Peyer's patch (tissue), 4 donors: ENCODE results near the gene SLC2A9. TPM values are rescaled to one million over a fixed set of nuclear protein-coding genes. Genes with fewer than 3 reads are reported as not detected.
"Not testable (repeated sequence)": the region's sequence is repeated elsewhere in the genome, so short reads cannot be mapped to it uniquely, and the experiment has no call there.

ENCODE experiments used
- DNase-seq, 3 donors: peaks; one replicate each; pipeline ENCODE4 v3.0.0-alpha.2; 2017 to 2019
- H3K27ac ChIP-seq, 4 donors: fragments of 200-600 bp; sonication (generic); one replicate each; pipeline ENCODE4 v1.5.1; 2016 to 2019
- H3K27me3 ChIP-seq, 2 donors: fragments of 200-600 bp; sonication (generic); one replicate each; pipeline ENCODE4 v1.5.1; 2019
- H3K36me3 ChIP-seq, 3 donors: fragments of 200-600 bp; sonication (generic); one replicate each; pipeline ENCODE4 v1.5.1; 2016 to 2019
- H3K4me1 ChIP-seq, 4 donors: fragments of 200-600 bp; sonication (generic); one replicate each; pipeline ENCODE4 v1.5.1; 2016 to 2019
- H3K4me3 ChIP-seq, 4 donors: fragments of 200-600 bp; sonication (generic); 1 replicate in 3 of 4; 2 replicates in 1 of 4; pipeline ENCODE4 v1.5.1; 2016 to 2019; ENCODE audit warnings: mild to moderate bottlenecking in 1 of 4
- H3K9me3 ChIP-seq, 4 donors: fragments of 200-600 bp; sonication (generic); one replicate each; pipeline ENCODE4 v1.5.1; 2016 to 2019; ENCODE audit warnings: mild to moderate bottlenecking in 1 of 4
- POLR2A ChIP-seq, 2 donors: fragments of 450-650 bp; IDR thresholded peaks; one replicate each; pipeline ENCODE4 v1.5.1; 2017; ENCODE audit warnings: antibody characterized with exemption in 2 of 2, mild to moderate bottlenecking in 2 of 2, moderate library complexity in 2 of 2
- total RNA-seq, 4 donors: library from RNA; depleted of rRNA; stranded (reverse); fragments of >200 nt; gene quantifications; one replicate each; pipeline ENCODE4 v1.1.0, GENCODE V29; 2016
- TF ChIP-seq, protein P1 (sequence below), 6 experiments: fragments of 450-650 bp in 4 of 6; fragments of 200-600 bp in 2 of 6; sonication (generic) in 1 of 6; IDR thresholded peaks; one replicate each; pipeline ENCODE4 v1.5.1; 2017 to 2019; ENCODE audit warnings: antibody characterized with exemption in 6 of 6, mild to moderate bottlenecking in 3 of 6, moderate library complexity in 1 of 6

The SLC2A9 gene
- total RNA-seq, 4 donors from 2014 or later: 8.3 to 24.1 (median 22.0) TPM

DNA sequence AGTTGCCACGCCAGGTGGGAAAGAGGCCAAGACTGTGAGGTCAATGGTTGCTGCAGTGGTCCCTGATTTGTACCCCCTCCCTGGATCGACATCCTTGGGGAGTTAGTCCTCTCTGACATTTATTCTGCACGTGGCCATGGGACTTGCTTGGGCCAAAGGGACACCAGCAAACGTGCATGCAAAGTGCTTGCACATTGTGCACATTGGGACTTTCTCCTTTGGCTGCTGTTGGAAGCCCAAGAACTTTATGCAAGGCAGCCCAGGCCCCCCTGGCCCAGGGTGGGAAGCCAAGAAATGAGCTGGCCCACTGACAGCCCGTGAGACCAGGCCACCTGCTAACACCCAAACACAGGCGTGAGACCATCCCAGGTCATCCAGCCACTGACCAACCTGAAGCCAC is 38.1 kb downstream of the SLC2A9 start:
- no peaks in the 10 kb centered on the region for H3K27me3 ChIP-seq
- TF ChIP-seq, protein P1, sequence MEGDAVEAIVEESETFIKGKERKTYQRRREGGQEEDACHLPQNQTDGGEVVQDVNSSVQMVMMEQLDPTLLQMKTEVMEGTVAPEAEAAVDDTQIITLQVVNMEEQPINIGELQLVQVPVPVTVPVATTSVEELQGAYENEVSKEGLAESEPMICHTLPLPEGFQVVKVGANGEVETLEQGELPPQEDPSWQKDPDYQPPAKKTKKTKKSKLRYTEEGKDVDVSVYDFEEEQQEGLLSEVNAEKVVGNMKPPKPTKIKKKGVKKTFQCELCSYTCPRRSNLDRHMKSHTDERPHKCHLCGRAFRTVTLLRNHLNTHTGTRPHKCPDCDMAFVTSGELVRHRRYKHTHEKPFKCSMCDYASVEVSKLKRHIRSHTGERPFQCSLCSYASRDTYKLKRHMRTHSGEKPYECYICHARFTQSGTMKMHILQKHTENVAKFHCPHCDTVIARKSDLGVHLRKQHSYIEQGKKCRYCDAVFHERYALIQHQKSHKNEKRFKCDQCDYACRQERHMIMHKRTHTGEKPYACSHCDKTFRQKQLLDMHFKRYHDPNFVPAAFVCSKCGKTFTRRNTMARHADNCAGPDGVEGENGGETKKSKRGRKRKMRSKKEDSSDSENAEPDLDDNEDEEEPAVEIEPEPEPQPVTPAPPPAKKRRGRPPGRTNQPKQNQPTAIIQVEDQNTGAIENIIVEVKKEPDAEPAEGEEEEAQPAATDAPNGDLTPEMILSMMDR (IDR thresholded peaks at IDR 0.05): no peak
- TF ChIP-seq POLR2A (IDR thresholded peaks at IDR 0.05): no peak
- H3K4me1 ChIP-seq: no peaks in the 10 kb centered on the region
- no peak overlapping the region for H3K27ac ChIP-seq
- H3K36me3 ChIP-seq: no peaks in the 10 kb centered on the region
- DNase-seq: no peak
- no peak overlapping the region for H3K4me3 ChIP-seq
- no peaks in the 10 kb centered on the region for H3K9me3 ChIP-seq

DNA sequence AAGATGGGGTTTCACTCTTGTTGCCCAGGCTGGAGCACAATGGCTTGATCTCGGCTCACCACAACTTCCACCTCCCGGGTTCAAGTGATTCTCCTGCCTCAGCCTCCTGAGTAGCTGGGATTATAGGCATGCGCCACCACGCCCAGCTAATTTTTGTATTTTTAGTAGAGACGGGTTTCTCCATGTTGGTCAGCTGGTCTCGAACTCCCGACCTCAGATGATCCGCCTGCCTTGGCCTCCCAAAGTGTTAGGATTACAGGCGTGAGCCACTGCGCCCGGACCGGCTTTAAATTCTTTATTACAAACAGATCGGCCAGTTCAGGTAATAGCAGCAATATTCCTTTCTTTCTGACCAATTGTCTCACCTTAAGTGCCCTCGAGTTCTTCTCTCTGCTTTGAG is 39.4 kb downstream of the SLC2A9 start:
- H3K4me3 ChIP-seq, H3K4me1 ChIP-seq, H3K27me3 ChIP-seq, DNase-seq, H3K9me3 ChIP-seq, H3K27ac ChIP-seq, H3K36me3 ChIP-seq: not testable (repeated sequence)

DNA sequence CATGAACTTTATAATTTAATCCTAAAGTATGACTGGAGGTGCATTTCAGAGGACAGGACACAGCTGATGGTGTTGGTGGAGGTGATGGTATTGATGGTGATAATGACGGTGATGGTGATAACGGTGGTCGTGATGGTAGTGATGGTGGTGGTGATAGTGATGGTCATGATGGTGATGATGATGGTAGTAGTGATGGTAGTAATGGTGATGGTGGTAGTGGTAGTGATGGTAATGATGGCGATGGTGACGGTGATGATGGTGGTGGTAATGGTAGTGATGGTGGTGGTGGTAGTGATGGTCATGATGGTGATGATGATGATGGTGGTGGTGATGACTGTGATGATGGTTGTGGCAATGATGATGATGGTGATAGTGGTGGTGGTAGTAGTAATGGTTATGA is 40.4 kb downstream of the SLC2A9 start:
- no peak overlapping the region for H3K27ac ChIP-seq
- no peaks in the 10 kb centered on the region for H3K27me3 ChIP-seq
- H3K4me1 ChIP-seq: no peaks in the 10 kb centered on the region
- no peaks in the 10 kb centered on the region for H3K36me3 ChIP-seq
- TF ChIP-seq, protein P1 (IDR thresholded peaks at IDR 0.05): no peak
- no peak for TF ChIP-seq POLR2A (IDR thresholded peaks at IDR 0.05)
- no peak overlapping the region for H3K4me3 ChIP-seq
- no peaks in the 10 kb centered on the region for H3K9me3 ChIP-seq
- no peak for DNase-seq

DNA sequence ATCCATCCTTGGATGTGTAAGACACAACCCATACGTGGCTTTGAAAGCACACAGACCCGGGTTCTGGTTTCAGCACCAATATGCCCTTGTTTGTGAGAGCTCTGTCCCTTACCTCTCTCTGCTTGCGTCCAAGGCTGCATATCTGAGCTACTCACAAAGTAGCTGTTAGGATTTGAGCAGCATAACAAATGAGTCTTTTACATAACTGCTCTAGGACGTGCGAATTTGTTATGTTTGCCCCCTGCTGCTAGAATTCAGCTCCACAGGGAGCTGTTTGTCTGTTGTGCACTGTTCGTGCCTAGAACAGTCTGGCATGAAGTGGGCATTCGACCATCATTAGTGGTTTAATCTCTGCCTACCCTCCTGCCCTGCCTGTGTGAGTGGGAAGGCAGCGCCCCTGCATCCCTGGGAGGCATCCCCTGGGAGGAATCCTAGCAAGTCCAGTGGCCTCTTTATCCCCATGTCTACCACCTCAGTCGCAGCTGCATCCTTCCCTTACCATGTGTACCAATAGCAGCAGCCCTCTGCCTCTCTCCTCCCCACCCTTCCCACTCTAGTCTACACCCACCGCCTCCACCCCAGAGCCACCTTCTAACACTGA is 42.1 kb downstream of the SLC2A9 start:
- Histone ChIP-seq H3K36me3 (no peaks in the 10 kb centered on the region), H3K27ac (no peak overlapping the region), H3K9me3 (no peaks in the 10 kb centered on the region), H3K27me3 (no peaks in the 10 kb centered on the region), H3K4me1 (no peaks in the 10 kb centered on the region), H3K4me3 (no peak overlapping the region)
- no peak for TF ChIP-seq POLR2A (IDR thresholded peaks at IDR 0.05)
- DNase-seq: no peak

DNA sequence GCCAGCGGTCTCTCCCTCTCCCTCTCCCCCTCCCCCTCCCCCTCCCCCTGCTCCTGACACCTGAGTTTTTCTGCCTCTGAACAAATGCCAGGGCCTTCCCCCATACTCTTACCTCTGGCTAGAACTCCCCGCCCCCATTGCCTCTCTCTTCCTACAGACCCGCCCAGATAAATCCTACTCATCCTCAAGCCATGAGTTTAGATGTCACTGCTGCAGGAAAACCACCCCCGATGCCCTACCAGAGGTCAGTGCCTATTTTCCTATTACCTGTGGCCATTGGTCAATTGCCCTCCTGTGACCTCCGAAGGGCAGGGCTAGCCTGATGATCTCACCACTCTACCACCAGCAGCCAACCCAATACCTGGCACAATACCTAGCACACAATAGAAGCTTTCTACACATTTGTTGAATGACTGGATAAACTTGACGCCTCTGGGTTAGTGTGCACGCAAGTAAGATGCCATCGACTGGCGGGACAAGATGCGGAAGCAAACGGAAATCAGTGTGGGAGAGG is 43.7 kb downstream of the SLC2A9 start:
- no peaks in the 10 kb centered on the region for H3K9me3 ChIP-seq
- TF ChIP-seq, protein P1 (IDR thresholded peaks at IDR 0.05): no peak
- TF ChIP-seq POLR2A (IDR thresholded peaks at IDR 0.05): no peak
- H3K27me3 ChIP-seq: no peaks in the 10 kb centered on the region
- no peak overlapping the region for H3K27ac ChIP-seq
- no peak for DNase-seq
- no peak overlapping the region for H3K4me3 ChIP-seq
- no peaks in the 10 kb centered on the region for H3K4me1 ChIP-seq
- no peaks in the 10 kb centered on the region for H3K36me3 ChIP-seq

DNA sequence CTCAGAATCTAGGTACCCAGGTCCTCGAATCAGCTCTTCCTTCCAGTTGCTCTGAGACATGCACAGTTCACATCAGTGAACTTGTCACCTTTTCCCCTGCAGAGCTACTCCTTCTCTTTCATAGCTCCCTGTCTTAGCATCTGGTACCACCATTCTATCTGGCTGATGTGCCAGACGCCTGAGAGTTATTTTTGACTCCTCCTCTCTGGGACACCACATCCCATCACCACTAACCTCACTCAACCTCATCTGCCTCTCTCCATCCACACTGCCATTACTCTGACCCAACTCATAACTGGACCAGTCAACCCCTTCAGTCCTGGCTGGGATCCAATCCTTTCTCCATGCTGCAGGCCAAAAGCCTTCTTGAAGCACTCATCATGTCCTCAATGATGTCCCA is 44.5 kb downstream of the SLC2A9 start:
- Histone ChIP-seq H3K27me3 (no peaks in the 10 kb centered on the region), H3K27ac (no peak overlapping the region), H3K9me3 (no peaks in the 10 kb centered on the region), H3K4me3 (no peak overlapping the region), H3K36me3 (no peaks in the 10 kb centered on the region), H3K4me1 (no peaks in the 10 kb centered on the region)
- TF ChIP-seq, protein P1 (IDR thresholded peaks at IDR 0.05): no peak
- no peak for TF ChIP-seq POLR2A (IDR thresholded peaks at IDR 0.05)
- DNase-seq: no peak

DNA sequence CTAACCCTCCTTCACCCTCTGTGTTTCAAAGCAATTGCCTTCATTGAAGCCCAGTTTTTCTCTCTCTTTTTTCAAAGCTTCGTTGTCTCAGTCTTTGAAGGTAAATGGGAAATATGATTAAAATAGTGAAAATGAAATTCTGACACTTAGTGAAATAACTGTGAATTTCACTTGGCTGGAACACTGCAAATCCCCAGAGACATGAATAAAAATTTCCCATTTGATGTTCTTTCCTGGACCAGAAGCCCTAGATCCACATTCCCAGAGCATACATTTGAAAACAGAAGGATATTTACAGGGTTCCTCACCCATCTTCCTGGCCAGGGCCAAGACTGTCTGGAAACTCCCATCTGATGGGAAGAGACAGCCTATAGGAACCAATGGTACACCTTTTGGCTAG is 45.0 kb downstream of the SLC2A9 start:
- TF ChIP-seq, protein P1 (IDR thresholded peaks at IDR 0.05): no peak
- no peak for TF ChIP-seq POLR2A (IDR thresholded peaks at IDR 0.05)
- DNase-seq: no peak
- Histone ChIP-seq H3K9me3 (no peaks in the 10 kb centered on the region), H3K27ac (no peak overlapping the region), H3K27me3 (no peaks in the 10 kb centered on the region), H3K4me1 (no peaks in the 10 kb centered on the region), H3K4me3 (no peak overlapping the region), H3K36me3 (no peaks in the 10 kb centered on the region)
